CMK (cell line): ENCODE results near the gene NEFH.

Experiments
- DNase-seq: peaks from one replicate; pipeline ENCODE4 v3.0.0-alpha.2; 2010; ENCODE audit warnings: low read depth

NEFH gene

DNA sequence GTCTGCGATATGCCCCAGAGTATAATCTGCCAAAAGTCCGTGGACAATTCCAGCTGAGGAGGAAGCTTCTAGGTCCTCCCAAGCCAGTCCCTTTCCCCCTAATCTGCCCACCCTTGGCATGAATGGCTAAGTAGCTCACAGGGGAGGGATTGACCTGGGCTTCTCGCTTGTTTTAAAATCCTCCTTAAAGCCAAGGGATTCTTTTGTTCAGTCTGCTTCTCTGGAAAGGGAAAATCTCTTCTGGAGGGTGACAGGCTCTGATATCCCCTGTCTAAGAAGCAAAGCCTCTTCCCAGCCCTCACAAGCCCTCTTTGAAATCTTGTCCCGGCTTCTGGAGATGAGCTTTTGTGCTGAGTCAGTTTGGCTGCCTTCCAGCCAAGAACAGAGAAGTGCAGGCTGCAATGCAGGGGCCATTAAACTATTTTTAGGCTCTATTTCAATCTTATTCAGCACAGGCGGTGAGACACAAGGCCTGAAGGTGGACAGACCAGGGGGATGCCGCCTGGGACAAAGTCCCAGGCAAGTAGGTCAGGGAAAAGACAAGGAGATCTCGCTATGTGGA is 23.9 kb downstream of the NEFH start:
- no peak for DNase-seq

DNA sequence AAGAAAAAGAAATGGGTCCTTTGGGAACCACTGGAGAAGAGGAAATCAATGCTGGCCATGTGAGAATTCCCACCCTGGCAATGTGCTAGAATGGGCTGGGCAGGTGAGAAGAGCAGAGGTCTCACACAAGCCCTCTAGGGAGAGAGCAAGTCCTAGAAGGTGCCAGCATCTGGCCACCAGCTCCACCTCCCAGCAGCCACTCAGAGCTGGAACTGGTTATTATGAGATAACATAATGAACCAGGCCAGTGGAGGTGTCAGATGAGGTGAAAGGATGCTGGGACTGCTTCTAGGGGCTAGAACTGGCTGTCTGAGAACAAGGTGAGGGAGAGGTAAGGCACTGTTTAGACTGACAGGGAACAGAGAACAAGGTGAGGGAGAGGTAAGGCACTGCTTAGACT is 29.3 kb downstream of the NEFH start:
- DNase-seq, result no peak

DNA sequence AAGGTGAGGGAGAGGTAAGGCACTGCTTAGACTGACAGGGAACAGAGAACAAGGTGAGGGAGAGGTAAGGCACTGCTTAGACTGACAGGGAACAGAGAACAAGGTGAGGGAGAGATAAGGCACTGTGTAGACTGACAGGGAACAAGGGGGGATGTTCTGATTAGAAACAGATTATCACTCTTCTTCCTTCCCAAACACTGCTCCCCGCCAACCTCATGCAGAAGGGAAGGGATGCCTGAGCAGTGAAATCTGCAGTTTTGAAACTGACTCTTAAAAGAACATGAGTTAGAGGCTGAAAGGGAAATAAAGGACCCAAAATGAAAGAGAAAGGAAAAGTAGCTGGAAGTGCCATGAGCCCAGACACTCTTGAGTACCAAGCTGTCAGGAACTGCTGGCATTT is 29.8 kb downstream of the NEFH start:
- DNase-seq, result no peak

DNA sequence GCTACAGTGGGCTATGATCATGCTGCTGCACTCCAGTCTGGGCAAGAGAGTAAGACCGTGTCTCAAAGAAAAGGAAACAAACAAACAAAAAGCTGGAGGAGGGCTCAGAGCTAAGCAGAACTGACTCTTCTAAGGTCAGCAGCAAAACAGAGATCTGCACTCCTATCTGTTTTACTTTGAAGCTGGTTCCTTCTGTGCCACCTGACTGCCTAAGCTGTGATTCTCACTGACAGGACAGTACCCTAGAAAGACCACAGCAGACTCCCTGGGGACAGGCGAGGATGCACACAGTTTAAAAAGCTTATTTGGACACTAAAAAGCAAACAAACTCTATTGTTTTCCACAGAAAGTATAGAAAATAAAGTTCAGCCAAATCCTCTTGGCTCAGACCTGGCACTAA is 30.5 kb downstream of the NEFH start:
- DNase-seq, result no peak

DNA sequence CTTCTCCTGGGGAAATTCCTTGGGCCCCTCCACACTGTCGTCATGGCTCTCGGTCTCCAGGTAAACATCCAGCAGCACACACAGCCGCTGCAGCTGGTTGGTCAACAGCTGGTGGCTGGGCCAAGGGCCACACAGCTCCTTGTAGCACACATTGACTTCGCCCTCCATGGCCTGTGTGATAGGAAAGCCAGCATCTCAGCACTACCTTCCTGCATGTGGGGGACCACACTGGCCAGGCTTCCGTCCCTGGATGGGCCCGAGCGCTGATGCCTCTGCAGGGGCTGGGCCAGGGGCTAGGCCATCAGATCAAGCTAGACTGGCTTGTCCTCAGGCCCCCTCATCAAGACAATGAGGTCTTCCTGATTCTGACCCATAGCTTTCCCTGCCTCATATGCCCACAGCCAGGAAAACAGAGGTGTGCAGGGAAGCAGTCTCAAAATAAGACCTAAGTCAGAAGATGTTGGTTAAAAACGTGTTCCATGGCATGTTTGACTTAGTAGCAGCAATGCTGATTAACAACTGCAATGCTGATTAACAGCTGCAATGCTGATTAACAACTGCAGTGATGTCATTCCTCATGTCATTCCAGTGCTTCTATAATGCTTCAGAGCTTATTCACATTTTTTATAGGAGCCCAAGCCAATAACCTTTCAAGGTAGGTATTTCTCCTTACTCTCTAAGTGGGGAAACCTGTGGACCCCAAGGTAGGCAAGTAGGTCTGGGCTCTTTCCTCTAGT is 31.3 kb downstream of the NEFH start:
- DNase-seq, result no peak

DNA sequence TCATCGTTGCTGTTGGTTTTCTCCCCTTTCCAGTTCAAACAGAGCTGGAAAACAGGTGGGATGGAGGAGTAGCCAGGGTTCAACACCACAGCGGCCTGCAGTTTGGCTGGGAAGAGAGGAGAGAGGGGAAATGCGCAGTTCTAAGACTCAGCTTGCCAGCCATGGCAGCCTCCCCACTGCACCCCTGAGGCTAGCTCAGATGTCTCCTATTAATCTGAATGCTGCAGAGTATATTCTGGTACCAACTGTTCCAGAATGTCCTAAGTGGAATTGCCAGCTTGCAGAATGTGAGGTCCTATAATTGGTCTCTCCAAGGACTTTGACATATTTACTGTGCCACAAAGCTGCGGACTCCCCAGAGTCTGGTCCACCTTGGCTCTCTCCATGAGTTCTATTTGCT is 32.0 kb downstream of the NEFH start:
- no peak for DNase-seq

DNA sequence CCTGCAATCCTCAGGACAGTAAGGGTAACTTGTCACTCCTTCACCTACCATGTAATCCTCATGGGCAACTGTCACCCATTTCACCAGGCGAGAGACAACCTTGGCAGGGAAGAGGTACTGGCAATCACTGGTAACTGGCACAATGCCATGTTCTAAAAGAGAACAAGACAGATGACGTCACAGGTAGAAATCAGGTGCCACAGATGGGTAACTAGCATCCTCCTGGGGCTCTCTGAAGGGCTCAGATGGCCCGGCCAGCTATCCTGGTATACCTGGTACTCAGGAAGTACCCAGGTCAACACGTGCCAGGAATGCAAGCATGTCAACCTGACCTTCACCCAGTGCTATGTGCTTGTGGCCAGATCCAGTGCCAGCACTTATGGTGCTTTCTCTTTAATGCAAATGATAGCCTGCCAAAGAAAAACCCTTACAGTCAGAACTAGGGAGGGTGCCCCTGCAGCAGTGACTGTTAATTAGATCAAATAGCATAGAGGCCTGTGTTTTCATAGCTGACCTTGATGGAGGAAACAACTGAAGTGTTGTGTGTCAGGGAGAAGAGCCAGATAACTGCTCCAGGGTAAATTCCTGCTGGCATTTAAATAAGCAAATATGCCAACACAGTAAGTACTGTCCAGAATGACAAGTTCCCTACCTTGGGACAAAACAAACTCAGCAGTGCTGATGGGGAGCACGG is 37.3 kb downstream of the NEFH start:
- DNase-seq, result no peak

DNA sequence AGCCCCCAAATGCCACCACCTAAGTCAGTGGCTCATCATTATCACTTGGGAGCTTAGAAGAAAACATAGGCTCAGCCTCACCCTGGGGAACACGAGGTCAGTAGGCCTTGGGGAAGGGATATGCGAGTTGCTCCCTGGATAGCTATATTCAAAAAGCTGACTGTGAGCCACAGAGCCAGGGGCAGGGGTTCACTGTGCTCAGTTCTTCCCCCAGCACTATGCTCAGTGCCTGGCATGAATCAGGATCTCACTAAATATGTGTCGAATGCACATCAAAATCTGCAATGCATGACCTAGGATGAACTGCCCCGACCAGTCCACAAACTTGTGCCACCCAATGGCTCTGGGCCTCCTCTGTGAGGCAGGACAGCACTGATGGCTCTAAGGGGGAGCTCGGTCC is 38.4 kb downstream of the NEFH start:
- DNase-seq, result no peak

DNA sequence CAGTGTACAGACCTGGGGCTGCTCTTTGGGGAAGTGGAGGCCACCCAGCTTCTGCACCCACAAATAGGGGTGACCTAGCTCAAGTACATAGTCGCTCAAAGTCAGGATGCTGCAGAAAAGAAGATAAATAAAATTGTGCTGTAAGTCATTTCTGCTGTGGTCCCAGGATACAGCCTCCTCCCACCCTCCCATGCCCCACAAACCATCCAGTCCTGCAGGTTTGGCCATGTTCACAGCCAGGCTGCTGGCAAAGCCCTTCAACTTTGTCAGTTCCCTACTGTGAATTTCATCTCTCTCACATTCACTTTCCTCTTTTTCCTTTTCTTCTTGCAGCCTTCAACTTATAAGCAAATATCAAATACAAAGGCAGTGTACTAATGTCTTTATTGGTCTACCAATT is 40.0 kb downstream of the NEFH start:
- no peak for DNase-seq

DNA sequence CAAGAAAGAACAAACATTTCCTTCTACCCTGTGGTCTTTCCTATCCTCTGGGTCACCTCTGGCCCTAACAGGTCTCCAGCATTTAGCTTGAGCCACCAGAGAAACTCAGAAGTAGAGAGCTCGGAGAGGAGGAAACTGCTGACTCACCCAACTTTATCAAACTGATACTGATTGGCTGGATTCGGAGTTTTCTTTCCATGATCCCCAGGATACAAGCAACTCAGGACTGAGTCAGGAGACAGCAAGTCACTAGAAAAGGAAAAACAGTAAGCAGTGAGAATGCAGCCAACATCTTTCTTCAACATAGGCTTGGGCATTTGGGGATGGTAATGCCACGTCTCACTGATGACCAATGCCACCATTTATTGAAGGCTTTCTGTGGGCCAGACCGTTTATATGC is 40.8 kb downstream of the NEFH start:
- no peak for DNase-seq

DNA sequence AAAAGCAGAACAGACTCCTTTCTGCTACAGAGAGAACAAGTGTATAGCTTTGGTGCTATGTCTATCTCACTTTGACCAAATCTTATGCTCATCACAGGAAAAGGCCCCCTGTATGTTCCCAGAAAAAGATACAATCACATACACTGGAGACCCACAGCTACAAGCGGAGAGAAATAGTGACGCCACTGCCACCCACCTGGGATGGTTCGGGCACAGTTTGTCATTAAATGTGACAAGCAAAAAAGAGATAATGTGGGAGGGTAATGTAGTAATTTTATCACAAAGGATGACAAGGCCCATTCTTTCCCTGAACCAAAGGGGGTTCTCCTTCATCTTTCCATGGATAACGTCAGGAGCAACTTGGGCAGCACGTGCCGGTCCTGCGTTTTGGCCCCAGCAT is 41.5 kb downstream of the NEFH start:
- no peak for DNase-seq

DNA sequence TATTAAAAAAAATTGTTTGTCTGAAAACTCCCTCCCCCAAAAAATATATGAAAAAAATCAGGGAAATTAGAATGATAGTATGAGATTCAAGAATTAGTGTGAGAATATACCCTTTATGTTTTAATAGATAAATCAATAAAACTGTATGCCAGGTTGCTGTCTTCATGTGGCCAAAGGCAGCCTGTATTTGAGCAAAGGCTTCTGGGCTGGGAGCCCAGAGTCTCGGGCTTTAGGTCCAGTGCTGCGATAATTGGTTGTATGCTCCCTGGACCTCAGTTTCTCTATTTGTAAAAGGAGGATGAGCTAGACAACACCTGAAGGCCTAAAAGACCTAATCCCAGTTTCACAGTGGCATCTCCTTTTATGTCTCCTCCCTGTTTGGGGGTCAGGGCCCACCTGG is 43.7 kb downstream of the NEFH start:
- no peak for DNase-seq

DNA sequence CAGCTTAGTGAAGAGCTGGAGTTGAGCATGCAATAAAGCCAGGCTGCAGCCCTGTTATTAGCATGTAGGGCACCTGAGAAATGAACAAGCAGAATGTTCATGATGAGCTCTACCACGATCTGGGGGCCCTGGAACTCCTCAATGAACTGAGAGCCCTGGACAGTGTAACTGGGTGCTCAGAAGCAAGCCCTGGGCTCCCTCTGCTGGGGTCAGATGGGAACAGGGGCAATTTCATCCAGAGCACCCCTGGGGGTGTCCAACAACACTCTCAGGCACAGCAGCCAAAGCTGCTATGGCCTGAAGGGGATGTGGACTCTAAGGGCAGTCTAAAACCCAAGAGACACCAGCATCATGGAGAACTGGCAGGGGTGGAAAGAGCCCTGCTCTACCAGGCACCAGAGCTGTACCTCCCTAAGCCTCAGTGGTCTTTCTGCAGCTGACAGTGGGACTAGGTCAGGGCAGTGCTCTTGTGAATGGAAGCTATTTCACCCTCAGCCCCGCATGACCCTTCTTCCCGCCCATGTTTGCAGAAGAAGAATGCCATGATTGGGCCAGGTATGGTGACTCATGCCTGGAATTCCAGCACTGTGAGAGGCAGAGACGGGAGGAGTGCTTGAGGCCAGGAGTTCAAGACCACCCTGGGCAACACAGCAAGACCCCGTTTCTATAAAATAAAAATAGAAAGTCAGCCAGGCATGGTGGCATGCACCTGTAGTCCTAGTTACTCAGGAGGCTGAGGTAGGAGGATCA is 44.6 kb downstream of the NEFH start:
- no peak for DNase-seq

DNA sequence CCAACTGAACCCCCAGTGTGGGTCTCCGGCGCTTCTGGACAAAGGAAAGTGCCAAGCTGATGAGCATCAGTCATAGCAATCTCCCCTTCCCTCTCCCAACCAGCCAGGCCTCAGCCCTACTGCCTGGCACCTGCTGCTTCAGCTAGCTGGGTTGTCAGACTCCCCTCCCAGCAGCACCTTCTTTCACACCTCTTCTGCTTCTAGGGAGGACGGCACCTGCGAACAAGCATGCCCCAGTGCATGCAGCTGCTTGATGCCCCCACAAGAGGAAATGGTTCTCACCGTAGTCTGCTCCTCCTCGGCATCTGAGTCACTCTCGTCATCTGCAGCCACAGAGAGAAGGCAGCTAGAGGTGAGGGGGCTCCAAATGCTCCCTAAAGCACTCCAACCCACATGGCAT is 48.1 kb downstream of the NEFH start:
- no peak for DNase-seq

DNA sequence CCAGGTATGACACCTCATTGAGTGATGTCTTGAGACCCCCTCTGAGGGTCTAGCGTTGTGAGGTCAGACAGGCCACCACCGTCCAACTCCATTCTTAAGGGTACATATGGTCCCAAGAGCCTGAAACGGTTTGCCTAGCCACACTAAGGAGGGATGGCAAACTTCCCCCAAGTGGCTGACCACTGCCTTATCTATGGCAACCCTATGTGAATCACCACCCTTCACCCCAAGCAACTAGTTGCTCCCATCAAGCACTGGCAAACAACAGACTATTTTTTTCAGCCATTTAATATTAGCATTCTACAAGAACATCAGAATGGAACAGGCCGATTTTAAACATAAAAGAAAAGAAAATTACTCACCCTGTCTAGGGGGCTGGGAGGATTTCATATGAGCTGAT is 50.7 kb downstream of the NEFH start:
- DNase-seq, result peak; percentile 44

DNA sequence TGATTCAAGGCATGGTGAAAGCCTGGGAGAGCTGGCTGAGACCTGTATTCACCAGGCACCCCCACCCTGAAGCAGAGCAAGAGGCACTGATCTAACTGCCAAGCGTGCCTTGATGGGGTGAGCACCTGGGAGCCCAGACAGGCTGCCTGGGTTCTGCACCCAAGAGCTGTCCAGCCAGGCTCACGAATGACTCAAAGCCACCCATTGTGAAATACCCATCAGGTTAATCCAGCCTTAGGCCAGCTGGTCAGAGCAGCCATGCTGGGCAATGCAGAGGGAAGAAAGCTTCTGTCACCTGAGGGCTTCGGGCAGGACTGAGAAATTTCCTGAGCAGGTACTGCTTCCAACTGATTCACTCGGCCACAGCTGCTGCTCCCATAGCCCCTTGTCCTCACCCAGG is 51.4 kb downstream of the NEFH start:
- DNase-seq, result no peak

DNA sequence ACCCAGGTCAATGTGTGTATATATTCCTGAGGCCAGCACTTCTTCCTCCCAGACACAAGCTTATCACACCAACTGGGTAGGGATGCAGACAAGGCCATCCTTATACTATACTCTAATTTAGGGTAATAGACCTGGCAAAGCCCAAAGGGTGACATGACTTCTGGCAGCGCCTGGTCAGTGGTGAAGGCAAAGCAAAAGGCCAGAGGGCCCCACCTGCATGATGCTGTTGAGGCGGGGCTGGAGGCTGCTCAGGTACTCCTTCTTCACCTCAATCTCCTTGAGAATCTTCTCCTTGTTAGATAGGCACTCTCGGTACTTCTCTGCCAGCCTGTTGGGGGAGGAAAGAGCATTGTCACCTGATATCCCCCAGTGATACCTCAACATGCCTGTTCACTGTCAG is 56.4 kb downstream of the NEFH start:
- no peak for DNase-seq

DNA sequence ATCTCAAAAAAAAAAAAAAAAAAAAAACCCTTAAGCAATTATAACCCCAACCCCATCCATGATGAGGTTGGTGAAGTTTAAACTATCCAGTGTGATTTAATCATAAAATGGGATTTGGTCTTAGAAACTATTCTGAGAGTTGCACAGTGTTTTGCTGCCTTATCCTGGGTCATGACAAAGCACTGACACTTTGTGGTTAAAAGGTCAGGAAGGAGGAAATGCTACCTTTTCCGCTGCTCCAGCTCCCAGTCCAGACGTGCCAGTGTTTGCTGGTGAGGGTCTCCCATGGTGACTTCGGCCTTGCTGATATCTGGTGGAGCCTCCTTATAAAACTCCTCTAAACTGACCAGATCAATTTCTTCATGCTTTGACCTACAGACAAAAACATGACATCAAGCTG is 59.1 kb downstream of the NEFH start:
- no peak for DNase-seq
